Jurkat, Clone E6-1 (cell line): ENCODE results near the gene KIF18B. TPM values are rescaled to one million over a fixed set of nuclear protein-coding genes. Genes with fewer than 3 reads are reported as not detected.
A peak's percentile ranks its signal among the peaks of the same experiment; 100 is the strongest.

ENCODE experiments used
- DNase-seq: peaks from one replicate; pipeline ENCODE4 v3.0.0-alpha.2; 2011; ENCODE audit warnings: low read depth, low spot score
- H3K4me3 ChIP-seq: 2 replicates; pipeline ENCODE4 v1.5.1; 2011; ENCODE audit warnings: mild to moderate bottlenecking, low read length, control low read depth, moderate library complexity
- polyA plus RNA-seq: library from polyadenylated mRNA; unstranded; fragments of >200 nt; gene quantifications from one replicate; pipeline ENCODE4 v1.2.1, GENCODE V29; 2012; ENCODE audit warnings: missing spikeins; ENCODE audit not compliant: insufficient read length, insufficient read depth

KIF18B gene
- polyA plus RNA-seq, result 41.5 TPM

GRCh38 chr17:44947461-44948314, at the start of gene KIF18B:
TSS of gene KIF18B (minus strand) at chr17:44947773. CDS start at chr17:44936344, 11,429 bp downstream.
- peak; percentile 98 for DNase-seq
- H3K4me3 ChIP-seq, result peak within 1 kb of the TSS; percentile 78

GRCh38 chr17:44996304-44996703, 48.7 kb upstream of the KIF18B start:
- DNase-seq, result no peak
- no peak overlapping the region for H3K4me3 ChIP-seq

- H3K4me3 ChIP-seq, result no peak overlapping the region
- DNase-seq, result no peak
Measured at GRCh38 chr17:44995436-44996001, 47.9 kb upstream of the KIF18B start.

GRCh38 chr17:44992242-44992939, 44.8 kb upstream of the KIF18B start:
- H3K4me3 ChIP-seq, result no peak overlapping the region
- no peak for DNase-seq

- H3K4me3 ChIP-seq, result no peak overlapping the region
- no peak for DNase-seq
Measured at GRCh38 chr17:44990994-44991393, 43.4 kb upstream of the KIF18B start.

- DNase-seq, result no peak
- no peak overlapping the region for H3K4me3 ChIP-seq
Measured at GRCh38 chr17:44989552-44990138, 42.1 kb upstream of the KIF18B start.

GRCh38 chr17:44988044-44988942, 40.7 kb upstream of the KIF18B start:
- no peak overlapping the region for H3K4me3 ChIP-seq
- no peak for DNase-seq

GRCh38 chr17:44983563-44983962, 36.0 kb upstream of the KIF18B start:
- H3K4me3 ChIP-seq, result no peak overlapping the region
- no peak for DNase-seq

GRCh38 chr17:44982113-44982702, 34.6 kb upstream of the KIF18B start:
- DNase-seq, result no peak
- H3K4me3 ChIP-seq, result no peak overlapping the region

GRCh38 chr17:44981221-44981968, 33.8 kb upstream of the KIF18B start:
- no peak for DNase-seq
- H3K4me3 ChIP-seq, result no peak overlapping the region

GRCh38 chr17:44979426-44979995, 31.9 kb upstream of the KIF18B start:
- no peak for DNase-seq
- no peak overlapping the region for H3K4me3 ChIP-seq

- H3K4me3 ChIP-seq, result no peak overlapping the region
- DNase-seq, result no peak
Measured at GRCh38 chr17:44978807-44979206, 31.2 kb upstream of the KIF18B start.

GRCh38 chr17:44977814-44978550, 30.4 kb upstream of the KIF18B start:
- DNase-seq, result no peak
- H3K4me3 ChIP-seq, result no peak overlapping the region

- no peak overlapping the region for H3K4me3 ChIP-seq
- DNase-seq, result peak; percentile 36
Measured at GRCh38 chr17:44977065-44977464, 29.5 kb upstream of the KIF18B start.

GRCh38 chr17:44976206-44976605, 28.6 kb upstream of the KIF18B start:
- DNase-seq, result no peak
- H3K4me3 ChIP-seq, result no peak overlapping the region

- no peak for DNase-seq
- H3K4me3 ChIP-seq, result no peak overlapping the region
Measured at GRCh38 chr17:44972953-44973352, 25.4 kb upstream of the KIF18B start.
